ENCODE measurements around the gene CCM2L. TPM values are rescaled to one million over a fixed set of nuclear protein-coding genes. Genes with fewer than 3 reads are reported as not detected.

The CCM2L gene
- total RNA-seq, 2 donors from 2014 or later, result 5.2 to 7.8 TPM

- 88 to 91% methylated on average over 3 of the region's 6 CpGs for WGBS, 2 experiments (ENCODE audit: insufficient coverage in 1 of 2, insufficient read length in 1 of 2)
- H3K36me3 Mint-ChIP-seq (ENCODE audit: low read depth), result no peaks in the 10 kb centered on the region
- no peak overlapping the region for H3K9ac ChIP-seq (ENCODE audit: extremely low read depth, low read length, poor library complexity, severe bottlenecking)
- H3K27me3 ChIP-seq (ENCODE audit: control insufficient read depth, insufficient read depth, low read length, poor library complexity, severe bottlenecking), result peaks cover 38% of the 10 kb centered on the region
- no peak overlapping the region for H3K27ac ChIP-seq (ENCODE audit: low read depth, low read length)
- no peaks in the 10 kb centered on the region for H3K9me3 ChIP-seq (ENCODE audit: control insufficient read depth, low read length)
- TF ChIP-seq CTCF (conservative IDR thresholded peaks at IDR 0.05), result no peak
- peaks cover 2% of the 10 kb centered on the region for H3K4me1 ChIP-seq (ENCODE audit: control insufficient read depth, insufficient read depth, low read length)
- no peak overlapping the region for H3K27ac Mint-ChIP-seq
- no peak overlapping the region for H3K4me3 Mint-ChIP-seq
- no peaks in the 10 kb centered on the region for H3K36me3 ChIP-seq (ENCODE audit: control insufficient read depth, insufficient read depth, low read length)
- no peaks in the 10 kb centered on the region for H3K4me1 Mint-ChIP-seq
- no peaks in the 10 kb centered on the region for H3K9me3 Mint-ChIP-seq
- no peak for DNase-seq
- H3K27me3 Mint-ChIP-seq (ENCODE audit: insufficient read depth), result peaks cover 48% of the 10 kb centered on the region
- no peak overlapping the region for H3K4me3 ChIP-seq (ENCODE audit: low read length)
Observed at GRCh38 chr20:31990641-31991338, 19.4 kb upstream of the CCM2L start.

GRCh38 chr20:31991339-31991705, 18.9 kb upstream of the CCM2L start:
- Mint-ChIP-seq H3K36me3 (ENCODE audit: low read depth) (no peaks in the 10 kb centered on the region), H3K4me3 (no peak overlapping the region), H3K4me1 (no peaks in the 10 kb centered on the region), H3K9me3 (no peaks in the 10 kb centered on the region), H3K27me3 (ENCODE audit: insufficient read depth) (peaks cover 53% of the 10 kb centered on the region), H3K27ac (no peak overlapping the region)
- Histone ChIP-seq H3K27ac (ENCODE audit: low read depth, low read length) (no peak overlapping the region), H3K4me3 (ENCODE audit: low read length) (no peak overlapping the region), H3K9me3 (ENCODE audit: control insufficient read depth, low read length) (no peaks in the 10 kb centered on the region), H3K36me3 (ENCODE audit: control insufficient read depth, insufficient read depth, low read length) (no peaks in the 10 kb centered on the region), H3K9ac (ENCODE audit: extremely low read depth, low read length, poor library complexity, severe bottlenecking) (no peak overlapping the region), H3K4me1 (ENCODE audit: control insufficient read depth, insufficient read depth, low read length) (peaks cover 2% of the 10 kb centered on the region), H3K27me3 (ENCODE audit: control insufficient read depth, insufficient read depth, low read length, poor library complexity, severe bottlenecking) (peaks cover 41% of the 10 kb centered on the region)
- no peak for DNase-seq
- WGBS, 2 experiments (ENCODE audit: insufficient coverage in 1 of 2, insufficient read length in 1 of 2), result 50 to 80% methylated on average over 1 of the region's 1 CpG
- TF ChIP-seq CTCF (conservative IDR thresholded peaks at IDR 0.05), result no peak

- H3K4me3 ChIP-seq (ENCODE audit: low read length), result no peak overlapping the region
- no peak for DNase-seq
- Mint-ChIP-seq H3K27ac (no peak overlapping the region), H3K9me3 (no peaks in the 10 kb centered on the region), H3K4me1 (no peaks in the 10 kb centered on the region), H3K27me3 (ENCODE audit: insufficient read depth) (peaks cover 59% of the 10 kb centered on the region), H3K36me3 (ENCODE audit: low read depth) (no peaks in the 10 kb centered on the region), H3K4me3 (no peak overlapping the region)
- H3K9me3 ChIP-seq (ENCODE audit: control insufficient read depth, low read length), result no peaks in the 10 kb centered on the region
- 74 to 90% methylated on average over 2 of the region's 2 CpGs for WGBS, 2 experiments (ENCODE audit: insufficient coverage in 1 of 2, insufficient read length in 1 of 2)
- H3K36me3 ChIP-seq (ENCODE audit: control insufficient read depth, insufficient read depth, low read length), result no peaks in the 10 kb centered on the region
- no peak overlapping the region for H3K27ac ChIP-seq (ENCODE audit: low read depth, low read length)
- H3K4me1 ChIP-seq (ENCODE audit: control insufficient read depth, insufficient read depth, low read length), result peaks cover 2% of the 10 kb centered on the region
- TF ChIP-seq CTCF (conservative IDR thresholded peaks at IDR 0.05), result no peak
- H3K27me3 ChIP-seq (ENCODE audit: control insufficient read depth, insufficient read depth, low read length, poor library complexity, severe bottlenecking), result peaks cover 41% of the 10 kb centered on the region
- H3K9ac ChIP-seq (ENCODE audit: extremely low read depth, low read length, poor library complexity, severe bottlenecking), result no peak overlapping the region
Observed at GRCh38 chr20:31992086-31992485, 18.2 kb upstream of the CCM2L start.
